HG02852 (cell line): ENCODE results near the gene PPAN.

Experiments used
- ATAC-seq: cut with Tn5 transposase; IDR thresholded peaks from one replicate; pipeline ENCODE4 v1.9.1; 2021; ENCODE audit warnings: mild to moderate bottlenecking, moderate library complexity; ENCODE audit not compliant: unreplicated experiment

Gene PPAN

DNA sequence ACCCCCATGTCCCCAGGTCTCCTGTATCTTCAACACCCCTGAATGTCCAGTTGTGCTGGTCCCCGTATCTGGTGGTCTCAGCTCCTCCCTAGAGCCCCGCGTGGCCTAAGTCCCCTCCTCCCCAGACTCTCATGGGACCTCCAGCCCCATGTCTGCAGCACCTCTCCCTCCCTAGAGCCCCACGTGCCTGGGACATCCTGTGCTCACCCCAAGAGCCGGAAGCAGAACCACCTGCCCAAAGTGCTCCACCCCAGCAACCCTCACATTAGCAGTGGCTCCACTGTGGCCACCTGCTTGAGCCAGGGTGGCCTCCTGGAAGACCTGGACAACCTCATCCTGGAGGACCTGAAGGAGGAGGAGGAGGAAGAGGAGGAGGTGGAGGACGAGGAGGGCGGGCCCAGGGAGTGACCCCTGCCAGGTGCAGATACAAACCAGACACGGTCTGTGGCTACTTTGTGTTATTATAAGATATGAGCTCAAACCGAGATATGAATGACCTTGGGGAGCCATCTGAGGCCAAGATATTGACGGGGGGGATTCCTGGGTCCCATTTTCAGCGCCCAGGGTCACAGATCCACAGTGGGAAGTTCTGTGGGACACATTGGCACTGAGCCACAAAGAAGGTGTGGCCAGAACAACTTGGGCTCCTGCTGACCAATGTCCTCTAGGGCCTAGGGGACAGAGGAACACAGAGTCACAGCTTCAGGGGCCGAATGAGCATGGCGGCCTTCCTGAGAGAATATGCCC lies 14.1 kb upstream of the PPAN start:
- ATAC-seq, result no peak

DNA sequence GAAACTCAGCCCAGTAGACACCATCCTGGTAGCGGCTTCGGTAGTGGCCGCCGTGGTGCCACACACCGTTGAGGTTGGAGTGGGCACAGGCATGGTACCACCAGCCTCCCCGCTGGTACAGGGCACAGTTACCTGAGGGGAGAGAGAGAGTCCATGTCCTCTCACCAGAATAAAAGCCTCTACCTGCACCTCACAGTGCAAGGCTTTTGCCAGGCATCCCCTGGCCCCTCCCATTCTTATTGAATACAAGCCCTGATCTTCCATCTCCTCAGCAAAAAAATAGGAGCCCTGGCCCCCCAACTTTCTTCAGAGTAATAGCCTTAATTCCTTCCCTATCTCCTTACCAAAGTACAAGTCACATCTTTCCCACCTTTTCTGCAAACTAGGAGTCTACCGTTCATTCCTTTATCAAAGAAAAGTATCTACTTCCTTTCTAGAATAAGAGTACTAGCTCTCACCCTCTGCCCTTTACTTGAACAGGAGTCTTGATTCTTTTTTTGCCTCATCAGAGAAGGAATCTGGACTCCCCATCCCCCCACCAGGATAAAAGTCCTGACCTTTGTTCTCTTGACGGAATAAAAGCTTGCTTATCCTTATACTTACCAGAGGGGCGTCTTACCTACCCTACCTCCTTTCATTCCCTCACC lies 13.4 kb upstream of the PPAN start:
- no peak for ATAC-seq

- ATAC-seq, result no peak
These were observed 12.6 kb upstream of the PPAN start for GRCh38 chr19:10093295-10094186.

GRCh38 chr19:10095622-10095947 lies 10.6 kb upstream of the PPAN start:
- no peak for ATAC-seq

DNA sequence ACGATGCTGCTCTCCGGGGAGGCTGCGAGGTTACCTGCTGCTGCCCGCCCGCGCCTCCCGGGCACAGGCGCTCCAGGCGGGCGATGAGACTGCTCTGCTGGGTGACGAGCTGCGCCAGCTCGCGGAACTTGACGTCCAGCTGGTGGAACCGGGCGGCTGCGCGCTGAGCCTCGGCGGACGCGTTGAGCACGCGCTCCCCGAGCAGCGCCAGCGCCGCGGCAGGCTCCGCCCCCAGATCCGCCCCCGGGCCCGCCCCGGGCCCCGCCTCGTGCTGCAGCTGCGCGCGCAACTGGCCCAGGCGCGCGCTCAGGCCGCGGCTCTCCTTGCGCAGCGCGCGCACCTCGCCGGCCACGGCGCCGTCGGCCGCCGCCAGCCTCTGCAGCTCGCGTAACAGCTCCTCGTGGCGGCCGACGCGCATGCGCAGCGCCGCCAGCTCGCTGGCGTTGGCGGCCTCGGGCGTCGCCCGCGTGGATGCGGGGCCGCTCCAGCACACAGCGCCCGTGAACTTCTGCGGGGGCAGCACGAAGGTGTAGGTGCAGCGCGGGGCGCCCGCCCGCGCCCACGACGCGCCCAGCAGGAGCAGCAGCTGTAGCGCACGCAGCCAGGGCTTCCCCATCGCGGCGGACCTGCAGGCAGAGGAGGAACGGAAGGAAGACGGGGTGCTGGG lies 10.1 kb upstream of the PPAN start:
- peak; percentile 74 for ATAC-seq

DNA sequence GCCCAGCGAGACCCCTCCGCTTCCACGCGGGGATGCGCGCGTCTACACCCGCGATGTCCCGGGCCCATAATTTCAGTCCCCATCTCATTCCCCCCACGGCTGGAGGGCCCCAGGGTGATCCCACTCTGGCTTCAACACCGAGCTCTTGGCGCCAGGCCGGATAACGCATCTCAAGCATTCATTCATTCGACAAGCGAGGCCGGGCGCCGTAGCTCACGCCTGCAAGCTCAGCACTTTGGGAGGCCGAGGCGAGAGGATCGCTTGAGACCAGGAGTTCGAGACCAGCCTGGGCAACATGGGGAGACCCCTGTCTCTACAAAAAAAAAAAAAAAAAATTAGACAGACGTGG lies 9.6 kb upstream of the PPAN start:
- ATAC-seq, result no peak

GRCh38 chr19:10100163-10100785 lies 5.9 kb upstream of the PPAN start:
- ATAC-seq, result no peak

GRCh38 chr19:10102787-10103236 lies 3.4 kb upstream of the PPAN start:
- ATAC-seq, result peak; percentile 32

DNA sequence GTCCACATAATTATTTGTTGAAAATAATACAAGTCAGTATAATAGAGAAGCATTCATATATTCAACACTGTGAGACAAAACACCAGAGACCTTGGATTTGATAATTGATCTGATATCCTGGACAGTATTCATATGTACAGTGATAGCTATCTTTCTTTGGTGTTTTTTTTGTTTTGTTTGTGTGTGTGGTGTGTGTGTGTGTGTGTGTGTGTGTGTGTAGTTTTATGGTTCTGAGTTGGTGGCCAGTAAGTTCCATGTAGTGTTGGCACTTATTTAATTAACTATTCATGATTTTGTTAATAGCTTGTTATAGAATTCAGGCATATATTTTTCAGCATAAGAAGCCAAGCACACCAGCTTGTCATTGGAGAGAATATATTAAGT lies 2.0 kb upstream of the PPAN start:
- no peak for ATAC-seq

GRCh38 chr19:10104665-10105508 lies 1.3 kb upstream of the PPAN start:
- ATAC-seq, result no peak

- no peak for ATAC-seq
These were observed 558 bp upstream of the PPAN start for GRCh38 chr19:10105509-10106099.

DNA sequence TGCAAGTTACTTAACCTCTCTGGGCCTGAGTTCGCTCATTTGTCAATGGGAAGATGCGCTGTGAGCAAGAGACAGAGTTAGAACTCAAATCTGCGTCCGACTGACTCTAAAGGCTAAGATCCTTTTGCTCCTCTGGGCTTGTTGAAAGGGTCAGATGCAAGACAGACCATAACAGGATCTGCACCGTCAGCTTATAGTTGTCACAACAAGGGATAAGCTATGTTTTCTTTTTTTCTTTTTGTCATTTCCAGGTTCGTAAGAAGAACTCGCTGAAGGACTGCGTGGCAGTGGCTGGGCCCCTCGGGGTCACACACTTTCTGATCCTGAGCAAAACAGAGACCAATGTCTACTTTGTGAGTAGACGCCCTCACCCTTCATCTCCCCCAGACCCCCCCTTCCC lies 1.1 kb downstream of the PPAN start:
- ATAC-seq, result no peak

DNA sequence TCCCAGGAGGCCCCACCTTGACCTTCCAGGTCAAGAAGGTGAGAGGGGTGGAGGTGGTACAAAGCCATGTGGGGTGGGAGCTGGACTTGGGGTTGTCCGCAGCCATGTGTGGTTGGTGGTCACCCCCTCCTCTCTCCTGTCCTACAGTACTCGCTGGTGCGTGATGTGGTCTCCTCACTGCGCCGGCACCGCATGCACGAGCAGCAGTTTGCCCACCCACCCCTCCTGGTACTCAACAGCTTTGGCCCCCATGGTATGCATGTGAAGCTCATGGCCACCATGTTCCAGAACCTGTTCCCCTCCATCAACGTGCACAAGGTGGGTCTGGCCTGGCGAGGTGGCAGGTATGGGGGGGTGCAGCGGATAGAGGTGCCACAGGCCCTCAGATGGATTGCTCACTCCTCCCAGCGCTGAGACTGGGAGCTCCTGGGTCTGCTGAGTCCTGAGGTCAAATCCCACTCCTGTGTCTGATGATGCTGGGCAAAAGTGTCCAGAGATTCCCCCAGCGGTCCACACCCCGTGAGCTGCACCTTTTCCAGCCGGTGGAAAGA lies 1.7 kb downstream of the PPAN start:
- no peak for ATAC-seq

DNA sequence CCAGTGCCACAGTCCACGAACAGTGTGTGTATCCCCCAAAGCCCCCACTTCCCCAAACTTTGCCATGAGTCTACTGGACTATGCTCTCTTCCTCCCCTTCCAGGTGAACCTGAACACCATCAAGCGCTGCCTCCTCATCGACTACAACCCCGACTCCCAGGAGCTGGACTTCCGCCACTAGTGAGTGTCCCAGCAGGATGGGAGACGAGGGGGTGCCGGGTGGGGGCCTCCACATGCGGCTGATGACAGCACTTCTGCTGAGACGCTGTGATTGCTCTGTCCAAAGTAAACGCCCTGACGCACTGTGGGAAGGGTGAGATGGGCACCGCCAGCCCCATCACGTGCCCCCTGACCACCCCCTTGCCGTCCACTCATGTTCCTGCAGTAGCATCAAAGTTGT lies 3.4 kb downstream of the PPAN start:
- no peak for ATAC-seq

DNA sequence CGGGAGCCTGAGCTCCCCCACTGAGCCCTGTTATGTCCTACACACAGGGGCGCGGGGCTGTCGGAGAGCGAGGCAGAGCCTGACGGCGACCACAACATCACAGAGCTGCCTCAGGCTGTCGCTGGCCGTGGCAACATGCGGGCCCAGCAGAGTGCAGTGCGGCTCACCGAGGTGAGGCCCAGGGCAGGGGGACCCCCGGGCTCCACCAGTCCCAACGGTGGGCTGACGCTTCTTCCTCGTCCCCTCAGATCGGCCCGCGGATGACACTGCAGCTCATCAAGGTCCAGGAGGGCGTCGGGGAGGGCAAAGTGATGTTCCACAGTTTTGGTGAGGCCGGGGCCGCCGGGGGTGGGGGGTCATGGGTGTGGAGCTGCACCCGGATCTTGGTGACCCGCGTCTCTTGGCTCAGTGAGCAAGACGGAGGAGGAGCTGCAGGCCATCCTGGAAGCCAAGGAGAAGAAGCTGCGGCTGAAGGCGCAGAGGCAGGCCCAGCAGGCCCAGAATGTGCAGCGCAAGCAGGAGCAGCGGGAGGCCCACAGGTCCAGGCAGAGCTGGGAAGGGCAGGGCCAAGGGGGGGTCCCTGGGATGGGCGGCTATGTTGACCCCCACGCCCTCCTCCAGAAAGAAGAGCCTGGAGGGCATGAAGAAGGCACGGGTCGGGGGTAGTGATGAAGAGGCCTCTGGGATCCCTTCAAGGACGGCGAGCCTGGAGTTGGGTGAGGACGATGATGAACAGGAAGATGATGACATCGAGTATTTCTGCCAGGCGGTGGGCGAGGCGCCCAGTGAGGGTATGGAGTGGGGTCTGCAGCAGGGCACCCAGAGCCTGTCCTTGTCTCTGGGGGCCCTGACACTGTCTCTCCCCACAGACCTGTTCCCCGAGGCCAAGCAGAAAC lies 4.2 kb downstream of the PPAN start:
- ATAC-seq, result no peak

DNA sequence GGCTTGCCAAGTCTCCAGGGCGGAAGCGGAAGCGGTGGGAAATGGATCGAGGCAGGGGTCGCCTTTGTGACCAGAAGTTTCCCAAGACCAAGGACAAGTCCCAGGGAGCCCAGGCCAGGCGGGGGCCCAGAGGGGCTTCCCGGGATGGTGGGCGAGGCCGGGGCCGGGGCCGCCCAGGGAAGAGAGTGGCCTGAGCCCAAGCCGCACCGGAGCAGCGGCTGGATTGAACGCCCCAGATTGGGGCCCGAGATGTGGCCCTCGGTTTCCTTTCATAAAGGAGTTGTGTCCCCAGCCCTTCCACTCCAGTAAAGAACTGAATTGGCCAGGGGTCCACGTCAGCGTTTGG lies 4.8 kb downstream of the PPAN start:
- ATAC-seq, result no peak

DNA sequence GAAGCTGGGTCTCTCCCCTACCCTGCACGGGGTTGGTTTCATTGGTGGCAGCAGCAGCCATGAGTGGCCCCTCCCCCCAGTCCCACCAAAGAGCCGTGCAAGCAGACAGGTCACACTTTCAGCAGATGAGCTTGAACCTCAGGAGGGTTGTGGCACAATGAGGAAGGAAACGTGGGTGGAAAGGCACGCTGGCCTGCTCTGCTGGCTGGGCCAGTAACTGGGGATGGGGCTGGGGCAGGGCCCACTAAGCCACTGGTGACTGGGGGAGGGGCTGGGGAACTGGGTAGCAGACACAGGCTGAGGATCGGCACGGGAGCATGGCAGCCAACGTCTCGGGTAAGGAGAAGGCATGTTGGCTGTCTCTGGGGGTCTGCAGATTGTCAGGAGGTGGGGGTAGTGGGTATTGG lies 5.2 kb downstream of the PPAN start, which contains the start of gene P2RY11:
Gene P2RY11, plus strand, starts transcription at position 289 of the 407 bp plus-strand sequence. Its CDS starts 29 bp downstream, at position 318.
- no peak for ATAC-seq

- ATAC-seq, result no peak
These were observed 6.0 kb downstream of the PPAN start for GRCh38 chr19:10112037-10112761.
